A673 (cell line): ENCODE data around the gene SHLD1. TPM values are rescaled to one million over a fixed set of nuclear protein-coding genes. Genes with fewer than 3 reads are reported as not detected.

Source experiments
- BruUV-seq: library from RNA; stranded (reverse); fragments of 400-500 nt; replicated peaks from 2 replicates; lab custom pipeline; 2021; lab: Mats Ljungman, UMichigan
- CTCF ChIA-PET: fragments of 300-600 bp; sonication (Branson Sonifier 250); formaldehyde crosslinking; loops from one replicate; lab custom pipeline; 2022; ENCODE audit warnings: antibody characterized with exemption; lab: Charles Lee
- POLR2A ChIA-PET: fragments of 300-600 bp; sonication (Branson Sonifier 250); formaldehyde crosslinking; loops from one replicate; lab custom pipeline; 2022; ENCODE audit warnings: antibody characterized with exemption; ENCODE audit not compliant: low non-redundant PET; lab: Charles Lee
- DNase-seq: peaks from one replicate; pipeline ENCODE4 v3.0.0-alpha.2; 2015; ENCODE audit warnings: low spot score
- H3K27ac ChIP-seq: fragments of 200-600 bp; sonication (generic); 2 replicates; pipeline ENCODE4 v1.5.1; 2016; ENCODE audit warnings: mixed run types, low read depth, mild to moderate bottlenecking, mixed read lengths, antibody characterized with exemption, low read length; ENCODE audit not compliant: poor library complexity, severe bottlenecking
- H3K27me3 ChIP-seq: fragments of 200-600 bp; sonication (generic); replicated peaks from 2 replicates; pipeline ENCODE4 v1.6.1; 2017; ENCODE audit warnings: mixed run types, low read depth, mild to moderate bottlenecking, mixed read lengths, antibody characterized with exemption, low read length; ENCODE audit not compliant: insufficient read depth, poor library complexity
- H3K36me3 ChIP-seq: fragments of 200-600 bp; sonication (generic); 2 replicates; pipeline ENCODE4 v1.6.1; 2016; ENCODE audit warnings: mixed run types, mild to moderate bottlenecking, mixed read lengths, antibody characterized with exemption, low read length; ENCODE audit not compliant: insufficient read depth, poor library complexity, severe bottlenecking
- H3K4me1 ChIP-seq: fragments of 200-600 bp; sonication (generic); 2 replicates; pipeline ENCODE4 v1.6.1; 2017; ENCODE audit warnings: mixed run types, mild to moderate bottlenecking, mixed read lengths, antibody characterized with exemption, low read length; ENCODE audit not compliant: insufficient read depth, poor library complexity, severe bottlenecking
- H3K4me3 ChIP-seq: fragments of 200-600 bp; sonication (generic); 2 replicates; pipeline ENCODE4 v1.5.1; 2016; ENCODE audit warnings: low read depth, mixed run types, mild to moderate bottlenecking, mixed read lengths, low read length; ENCODE audit not compliant: poor library complexity, severe bottlenecking
- H3K9me3 ChIP-seq: fragments of 200-600 bp; sonication (generic); 2 replicates; pipeline ENCODE4 v1.6.1; 2016; ENCODE audit warnings: mixed run types, low read depth, mild to moderate bottlenecking, mixed read lengths, antibody characterized with exemption, low read length; ENCODE audit not compliant: poor library complexity, severe bottlenecking
- EZH2 ChIP-seq: fragments of 200-600 bp; sonication (generic); IDR thresholded peaks from 2 replicates; pipeline ENCODE4 v1.6.1; 2017; ENCODE audit warnings: borderline replicate concordance, low read depth, mild to moderate bottlenecking, mixed read lengths, antibody characterized with exemption, low read length; ENCODE audit not compliant: poor library complexity, severe bottlenecking
- intact Hi-C: fragments of 100-400 bp; cut with micrococcal nuclease; formaldehyde crosslinking; loops from one replicate; pipeline ENCODE4 v1.10.0; 2022; ENCODE audit not compliant: unreplicated experiment
- total RNA-seq: library from RNA; stranded (reverse); gene quantifications from 2 replicates; pipeline ENCODE4 v1.2.3, GENCODE V29; 2021
- TF ChIP-seq, protein P1 (sequence below): fragments of 300-800, 200-600 bp; sonication (generic); conservative IDR thresholded peaks from 2 replicates; pipeline ENCODE4 v1.5.1; 2017; ENCODE audit warnings: low read depth, mild to moderate bottlenecking, antibody characterized with exemption, low read length, moderate library complexity, mixed read lengths

The SHLD1 gene
- total RNA-seq, 1 experiment from 2014 or later, result 5.8 TPM

DNA sequence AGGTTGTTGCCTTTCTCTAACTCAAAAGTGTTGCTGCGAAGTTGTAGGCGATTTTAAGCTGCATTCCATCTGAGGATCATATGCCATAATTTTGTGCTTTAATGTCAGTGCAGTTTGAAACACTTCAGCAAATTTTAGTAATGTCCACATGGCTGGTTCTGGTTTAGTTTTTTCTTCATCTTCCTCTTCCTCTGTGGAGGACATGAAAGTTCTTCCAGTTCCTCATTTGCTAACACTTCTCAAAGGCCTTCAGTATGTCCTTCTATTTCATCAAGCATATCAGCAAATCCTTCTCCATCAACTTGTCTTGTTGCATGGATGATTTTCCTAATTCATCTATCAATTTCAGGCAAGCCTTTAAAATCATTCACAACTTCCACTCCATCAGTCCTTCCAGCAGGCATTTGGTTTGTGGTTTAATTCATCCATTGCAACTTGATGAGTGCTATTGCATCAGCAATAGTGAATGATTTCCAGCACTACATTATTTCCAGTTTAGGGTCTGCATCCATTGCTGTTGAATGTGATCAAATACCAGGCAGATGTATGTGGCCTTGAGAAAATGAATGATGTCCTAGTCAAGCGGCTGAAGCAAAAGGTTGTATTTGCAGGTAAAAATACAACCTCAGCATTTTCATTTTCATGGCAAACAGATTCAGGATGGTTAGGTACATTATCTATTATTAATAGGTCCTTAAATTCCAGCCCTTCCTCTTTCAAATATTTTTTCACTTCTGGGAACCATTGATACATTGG lies 20.2 kb downstream of the SHLD1 start:
- ChIA-PET POLR2A (interaction anchor here (0.8 kb wide), 1 partner anchor 211 kb away, joined by 5 read pairs; no protein-coding TSS in a partner anchor), CTCF (no interaction called here)
- Histone ChIP-seq H3K36me3 (no peaks in the 10 kb centered on the region), H3K4me1 (peaks cover 3% of the 10 kb centered on the region), H3K27ac (no peak overlapping the region), H3K27me3 (no peaks in the 10 kb centered on the region), H3K9me3 (no peaks in the 10 kb centered on the region), H3K4me3 (no peak overlapping the region)
- DNase-seq, result no peak
- intact Hi-C loops, result no loop called here
- no TSS peak for BruUV-seq
- TF ChIP-seq, protein P1, sequence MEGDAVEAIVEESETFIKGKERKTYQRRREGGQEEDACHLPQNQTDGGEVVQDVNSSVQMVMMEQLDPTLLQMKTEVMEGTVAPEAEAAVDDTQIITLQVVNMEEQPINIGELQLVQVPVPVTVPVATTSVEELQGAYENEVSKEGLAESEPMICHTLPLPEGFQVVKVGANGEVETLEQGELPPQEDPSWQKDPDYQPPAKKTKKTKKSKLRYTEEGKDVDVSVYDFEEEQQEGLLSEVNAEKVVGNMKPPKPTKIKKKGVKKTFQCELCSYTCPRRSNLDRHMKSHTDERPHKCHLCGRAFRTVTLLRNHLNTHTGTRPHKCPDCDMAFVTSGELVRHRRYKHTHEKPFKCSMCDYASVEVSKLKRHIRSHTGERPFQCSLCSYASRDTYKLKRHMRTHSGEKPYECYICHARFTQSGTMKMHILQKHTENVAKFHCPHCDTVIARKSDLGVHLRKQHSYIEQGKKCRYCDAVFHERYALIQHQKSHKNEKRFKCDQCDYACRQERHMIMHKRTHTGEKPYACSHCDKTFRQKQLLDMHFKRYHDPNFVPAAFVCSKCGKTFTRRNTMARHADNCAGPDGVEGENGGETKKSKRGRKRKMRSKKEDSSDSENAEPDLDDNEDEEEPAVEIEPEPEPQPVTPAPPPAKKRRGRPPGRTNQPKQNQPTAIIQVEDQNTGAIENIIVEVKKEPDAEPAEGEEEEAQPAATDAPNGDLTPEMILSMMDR, result no peak
- no peak for TF ChIP-seq EZH2

DNA sequence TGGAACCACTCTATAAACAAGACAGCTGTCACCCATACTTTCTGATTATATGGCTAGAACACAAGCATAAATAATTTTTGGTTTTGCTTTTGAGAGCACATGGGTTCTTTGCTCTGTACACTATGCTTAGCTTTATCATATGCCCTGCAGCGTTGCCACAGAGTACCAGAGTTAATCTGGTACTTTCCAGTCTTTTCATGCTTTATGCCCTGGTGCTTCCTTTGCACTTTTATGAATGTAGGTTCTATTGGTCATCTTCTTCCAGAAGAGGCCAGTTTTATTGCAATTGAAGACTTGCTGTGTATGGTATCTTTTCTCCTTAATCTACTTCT lies 20.8 kb downstream of the SHLD1 start:
- DNase-seq, result no peak
- Histone ChIP-seq H3K4me3 (no peak overlapping the region), H3K4me1 (peaks cover 3% of the 10 kb centered on the region), H3K9me3 (no peaks in the 10 kb centered on the region), H3K27me3 (no peaks in the 10 kb centered on the region), H3K27ac (no peak overlapping the region), H3K36me3 (no peaks in the 10 kb centered on the region)
- no TSS peak for BruUV-seq
- no peak for TF ChIP-seq EZH2
- CTCF ChIA-PET, result no interaction called here
- intact Hi-C loops, result no loop called here
- POLR2A ChIA-PET, result interaction anchor here (0.8 kb wide), 1 partner anchor 212 kb away, joined by 5 read pairs; no protein-coding TSS in a partner anchor

DNA sequence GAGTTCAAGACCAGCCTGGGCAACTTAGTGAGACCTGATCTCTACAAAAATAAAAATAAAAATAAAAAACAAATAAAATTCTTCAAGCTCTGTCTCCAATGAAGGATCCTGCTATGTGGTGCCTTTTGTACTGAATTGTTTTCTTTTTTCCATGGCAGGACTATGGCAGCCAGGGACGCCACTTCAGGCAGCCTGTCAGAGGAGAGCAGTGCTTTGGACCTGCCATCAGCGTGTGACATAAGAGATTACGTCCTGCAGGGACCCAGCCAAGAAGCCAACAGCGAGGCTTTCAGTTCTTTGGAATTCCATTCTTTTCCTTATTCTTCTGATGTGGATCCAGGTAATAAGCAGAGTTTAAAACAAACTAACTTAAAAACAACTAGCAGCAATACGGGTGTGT lies 22.5 kb downstream of the SHLD1 start:
- DNase-seq, result no peak
- Histone ChIP-seq H3K27me3 (no peaks in the 10 kb centered on the region), H3K36me3 (no peaks in the 10 kb centered on the region), H3K4me1 (peaks cover 3% of the 10 kb centered on the region), H3K27ac (no peak overlapping the region), H3K9me3 (no peaks in the 10 kb centered on the region), H3K4me3 (no peak overlapping the region)
- TF ChIP-seq, protein P1, result no peak
- TF ChIP-seq EZH2, result no peak
- BruUV-seq, result no TSS peak
- ChIA-PET POLR2A (no interaction called here), CTCF (no interaction called here)
- intact Hi-C loops, result no loop called here

DNA sequence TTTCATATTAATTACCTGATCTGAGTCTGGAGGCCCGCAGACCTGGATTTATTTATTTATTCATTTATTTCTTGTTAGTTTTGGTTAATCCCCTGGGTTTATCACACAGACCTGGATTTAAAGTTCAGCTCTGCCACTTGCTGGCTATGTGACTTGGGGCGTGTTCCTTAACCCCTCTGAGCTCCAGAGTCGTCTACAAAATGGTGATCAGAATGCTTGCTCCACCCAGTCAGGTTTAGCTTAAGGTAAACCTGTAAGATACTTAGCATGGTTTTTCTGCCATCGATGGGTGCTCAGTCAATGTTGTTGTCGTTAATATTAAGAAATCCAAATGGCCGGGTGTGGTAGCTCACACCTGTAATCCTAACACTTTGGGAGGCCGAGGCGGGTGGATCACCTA lies 23.4 kb downstream of the SHLD1 start:
- POLR2A ChIA-PET, result no interaction called here
- intact Hi-C loops, result no loop called here
- BruUV-seq, result no TSS peak

More for the DNA sequence above, 23.4 kb downstream of the SHLD1 start:
- no peak for DNase-seq
- no peaks in the 10 kb centered on the region for H3K36me3 ChIP-seq
- no peaks in the 10 kb centered on the region for H3K27me3 ChIP-seq
- CTCF ChIA-PET, result no interaction called here
- TF ChIP-seq, protein P1, result no peak
- no peak for TF ChIP-seq EZH2
- H3K27ac ChIP-seq, result no peak overlapping the region
- no peak overlapping the region for H3K4me3 ChIP-seq
- H3K9me3 ChIP-seq, result no peaks in the 10 kb centered on the region
- H3K4me1 ChIP-seq, result peaks cover 3% of the 10 kb centered on the region
